T-helper 2 cell treated with Interferon-gamma antibody and Interleukin-4, amounts not matched to agents 5 μg/mL and 100 μg/mL, for 36 hours (primary cell): ENCODE data around the gene NMT2.
A peak's percentile ranks its signal among the peaks of the same experiment; 100 is the strongest.
"Not testable (repeated sequence)": the region's sequence is repeated elsewhere in the genome, so short reads cannot be mapped to it uniquely, and the experiment has no call there.

Experiments
- DNase-seq: peaks from one replicate; pipeline ENCODE4 v3.0.0; 2021; ENCODE audit warnings: low spot score
- H3K27ac Mint-ChIP-seq: one replicate; pipeline ENCODE4 v1.8.0; 2021; ENCODE audit warnings: mild to moderate bottlenecking, mixed read lengths
- H3K27me3 Mint-ChIP-seq: one replicate; pipeline ENCODE4 v1.8.0; 2021; ENCODE audit warnings: low read depth, mixed read lengths
- H3K36me3 Mint-ChIP-seq: one replicate; pipeline ENCODE4 v1.8.0; 2021; ENCODE audit warnings: low read depth, mixed read lengths
- H3K4me1 Mint-ChIP-seq: one replicate; pipeline ENCODE4 v1.8.0; 2021; ENCODE audit warnings: low read depth, mixed read lengths
- H3K4me3 Mint-ChIP-seq: one replicate; pipeline ENCODE4 v1.8.0; 2022; ENCODE audit warnings: mild to moderate bottlenecking, moderate library complexity, mixed read lengths
- H3K9me3 Mint-ChIP-seq: one replicate; pipeline ENCODE4 v1.8.0; 2021; ENCODE audit warnings: mixed read lengths

NMT2 gene

GRCh38 chr10:15168291-15168785 lies at the start of gene NMT2:
Gene NMT2, minus strand, starts transcription at chr10:15168693. Its CDS starts 81 bp downstream, at chr10:15168612.
- peak within 1 kb of the TSS; percentile 99 for H3K4me3 Mint-ChIP-seq
- H3K27ac Mint-ChIP-seq, result peak within 1 kb of the TSS; percentile 94
- peak; percentile 82 for DNase-seq
- peaks cover 19% of the 10 kb centered on the region for H3K36me3 Mint-ChIP-seq
- H3K4me1 Mint-ChIP-seq, result peaks cover 64% of the 10 kb centered on the region
- H3K27me3 Mint-ChIP-seq, result no peaks in the 10 kb centered on the region
- H3K9me3 Mint-ChIP-seq, result no peaks in the 10 kb centered on the region

- no peak overlapping the region for H3K27ac Mint-ChIP-seq
- no peaks in the 10 kb centered on the region for H3K27me3 Mint-ChIP-seq
- peaks cover 3% of the 10 kb centered on the region for H3K4me1 Mint-ChIP-seq
- no peak overlapping the region for H3K4me3 Mint-ChIP-seq
- no peaks in the 10 kb centered on the region for H3K9me3 Mint-ChIP-seq
- DNase-seq, result no peak
- H3K36me3 Mint-ChIP-seq, result peaks cover 5% of the 10 kb centered on the region
Observed at GRCh38 chr10:15216700-15217099, 48.2 kb upstream of the NMT2 start.

- no peak for DNase-seq
- no peaks in the 10 kb centered on the region for H3K9me3 Mint-ChIP-seq
- H3K4me1 Mint-ChIP-seq, result peaks cover 20% of the 10 kb centered on the region
- H3K27me3 Mint-ChIP-seq, result no peaks in the 10 kb centered on the region
- no peak overlapping the region for H3K27ac Mint-ChIP-seq
- H3K4me3 Mint-ChIP-seq, result no peak overlapping the region
- peaks cover 5% of the 10 kb centered on the region for H3K36me3 Mint-ChIP-seq
Observed at GRCh38 chr10:15214237-15214636, 45.7 kb upstream of the NMT2 start.

GRCh38 chr10:15213461-15213861 lies 45.0 kb upstream of the NMT2 start:
- H3K4me1 Mint-ChIP-seq, result peaks cover 26% of the 10 kb centered on the region
- peaks cover 5% of the 10 kb centered on the region for H3K36me3 Mint-ChIP-seq
- H3K9me3 Mint-ChIP-seq, result no peaks in the 10 kb centered on the region
- H3K27me3 Mint-ChIP-seq, result no peaks in the 10 kb centered on the region
- DNase-seq, result no peak
- H3K27ac Mint-ChIP-seq, result no peak overlapping the region
- H3K4me3 Mint-ChIP-seq, result no peak overlapping the region

- Mint-ChIP-seq H3K27me3 (no peaks in the 10 kb centered on the region), H3K4me3 (no peak overlapping the region), H3K36me3 (peaks cover 6% of the 10 kb centered on the region), H3K27ac (no peak overlapping the region), H3K4me1 (peaks cover 43% of the 10 kb centered on the region), H3K9me3 (no peaks in the 10 kb centered on the region)
- DNase-seq, result no peak
Observed at GRCh38 chr10:15211464-15211979, 43.0 kb upstream of the NMT2 start.

- Mint-ChIP-seq H3K27me3 (no peaks in the 10 kb centered on the region), H3K4me1 (peaks cover 52% of the 10 kb centered on the region), H3K27ac (no peak overlapping the region), H3K4me3 (no peak overlapping the region), H3K36me3 (peaks cover 6% of the 10 kb centered on the region), H3K9me3 (no peaks in the 10 kb centered on the region)
- no peak for DNase-seq
Observed at GRCh38 chr10:15210521-15210920, 42.0 kb upstream of the NMT2 start.

- peak; percentile 71 for DNase-seq
- Mint-ChIP-seq H3K27me3 (no peaks in the 10 kb centered on the region), H3K9me3 (no peaks in the 10 kb centered on the region), H3K36me3 (peaks cover 6% of the 10 kb centered on the region), H3K4me1 (peaks cover 53% of the 10 kb centered on the region), H3K4me3 (peak overlapping the region; percentile 49), H3K27ac (peak overlapping the region; percentile 45)
Observed at GRCh38 chr10:15209827-15210509, 41.5 kb upstream of the NMT2 start.

- Mint-ChIP-seq H3K27ac (peak overlapping the region; percentile 84), H3K4me1 (peaks cover 56% of the 10 kb centered on the region), H3K27me3 (no peaks in the 10 kb centered on the region), H3K9me3 (no peaks in the 10 kb centered on the region), H3K4me3 (peak overlapping the region; percentile 53), H3K36me3 (peaks cover 6% of the 10 kb centered on the region)
- no peak for DNase-seq
Observed at GRCh38 chr10:15208221-15208620, 39.7 kb upstream of the NMT2 start.

- H3K9me3 Mint-ChIP-seq, H3K36me3 Mint-ChIP-seq, H3K27me3 Mint-ChIP-seq, DNase-seq: not testable (repeated sequence)
- peaks cover 64% of the 10 kb centered on the region for H3K4me1 Mint-ChIP-seq
- peak overlapping the region; percentile 41 for H3K27ac Mint-ChIP-seq
- H3K4me3 Mint-ChIP-seq, result peak overlapping the region; percentile 18
Observed at GRCh38 chr10:15207410-15207809, 38.9 kb upstream of the NMT2 start.

- Mint-ChIP-seq H3K27ac (peak overlapping the region; percentile 50), H3K9me3 (no peaks in the 10 kb centered on the region), H3K27me3 (peaks cover 4% of the 10 kb centered on the region), H3K4me1 (peaks cover 58% of the 10 kb centered on the region), H3K36me3 (peaks cover 8% of the 10 kb centered on the region), H3K4me3 (no peak overlapping the region)
- no peak for DNase-seq
Observed at GRCh38 chr10:15202639-15203038, 34.1 kb upstream of the NMT2 start.

GRCh38 chr10:15202301-15202621 lies 33.8 kb upstream of the NMT2 start:
- Mint-ChIP-seq H3K4me1 (peaks cover 59% of the 10 kb centered on the region), H3K27ac (peak overlapping the region; percentile 50)
- H3K36me3 Mint-ChIP-seq, H3K4me3 Mint-ChIP-seq, DNase-seq, H3K9me3 Mint-ChIP-seq, H3K27me3 Mint-ChIP-seq: not testable (repeated sequence)

- peaks cover 60% of the 10 kb centered on the region for H3K4me1 Mint-ChIP-seq
- DNase-seq, result no peak
- H3K36me3 Mint-ChIP-seq, result peaks cover 8% of the 10 kb centered on the region
- H3K9me3 Mint-ChIP-seq, result no peaks in the 10 kb centered on the region
- H3K27ac Mint-ChIP-seq, result peak overlapping the region; percentile 13
- H3K4me3 Mint-ChIP-seq, result no peak overlapping the region
- H3K27me3 Mint-ChIP-seq, result peaks cover 4% of the 10 kb centered on the region
Observed at GRCh38 chr10:15201589-15202300, 33.3 kb upstream of the NMT2 start.

- Mint-ChIP-seq H3K4me1 (peaks cover 56% of the 10 kb centered on the region), H3K9me3 (no peaks in the 10 kb centered on the region), H3K27me3 (peaks cover 6% of the 10 kb centered on the region), H3K36me3 (peaks cover 6% of the 10 kb centered on the region), H3K4me3 (peak overlapping the region; percentile 56), H3K27ac (peak overlapping the region; percentile 19)
- DNase-seq, result no peak
Observed at GRCh38 chr10:15200626-15201025, 32.1 kb upstream of the NMT2 start.

- peaks cover 6% of the 10 kb centered on the region for H3K27me3 Mint-ChIP-seq
- H3K9me3 Mint-ChIP-seq, result no peaks in the 10 kb centered on the region
- H3K4me3 Mint-ChIP-seq, result no peak overlapping the region
- no peak for DNase-seq
- H3K27ac Mint-ChIP-seq, result no peak overlapping the region
- peaks cover 52% of the 10 kb centered on the region for H3K4me1 Mint-ChIP-seq
- H3K36me3 Mint-ChIP-seq, result peaks cover 3% of the 10 kb centered on the region
Observed at GRCh38 chr10:15197911-15198310, 29.4 kb upstream of the NMT2 start.
